Fibroblast of villous mesenchyme (primary cell): ENCODE results near the gene SLC2A1. TPM values are rescaled to one million over a fixed set of nuclear protein-coding genes. Genes with fewer than 3 reads are reported as not detected.

Experiments
- DNase-seq: peaks from one replicate; pipeline ENCODE4 v3.0.0-alpha.2; 2010; ENCODE audit warnings: low read depth
- H3K4me3 ChIP-seq: 2 replicates; pipeline ENCODE4 v1.5.1; 2011; ENCODE audit warnings: low read depth, mild to moderate bottlenecking, low read length
- CTCF ChIP-seq: IDR thresholded peaks from 2 replicates; pipeline ENCODE4 v1.5.1; 2012; ENCODE audit warnings: low read depth, mild to moderate bottlenecking, low read length; ENCODE audit not compliant: insufficient read depth
- total RNA-seq: library from RNA; depleted of rRNA; stranded (reverse); fragments of >200 nt; gene quantifications from 2 replicates; pipeline ENCODE4 v1.2.3, GENCODE V29; 2012

SLC2A1 gene
- total RNA-seq, 1 donor: 118 TPM

GRCh38 chr1:42990757-42991346 is 32.2 kb upstream of the SLC2A1 start:
- no peak for DNase-seq

GRCh38 chr1:42983693-42984092 is 25.0 kb upstream of the SLC2A1 start:
- H3K4me3 ChIP-seq: no peak overlapping the region
- no peak for TF ChIP-seq CTCF
- no peak for DNase-seq

More at GRCh38 chr1:42990757-42991346, 32.2 kb upstream of the SLC2A1 start:
- no peak for TF ChIP-seq CTCF
- no peak overlapping the region for H3K4me3 ChIP-seq

GRCh38 chr1:42983253-42983652 is 24.6 kb upstream of the SLC2A1 start:
- no peak for TF ChIP-seq CTCF

GRCh38 chr1:42982641-42983040 is 24.0 kb upstream of the SLC2A1 start:
- H3K4me3 ChIP-seq: no peak overlapping the region
- DNase-seq: no peak
- TF ChIP-seq CTCF: no peak

More at GRCh38 chr1:42983253-42983652, 24.6 kb upstream of the SLC2A1 start:
- DNase-seq: no peak
- no peak overlapping the region for H3K4me3 ChIP-seq

- DNase-seq: no peak
- no peak overlapping the region for H3K4me3 ChIP-seq
- TF ChIP-seq CTCF: no peak
Observed at GRCh38 chr1:42981871-42982270, 23.2 kb upstream of the SLC2A1 start.

- H3K4me3 ChIP-seq: no peak overlapping the region
- DNase-seq: no peak
- TF ChIP-seq CTCF: no peak
Observed at GRCh38 chr1:42981255-42981805, 22.7 kb upstream of the SLC2A1 start.
